Measurements from ENCODE around the gene TMPRSS11B. TPM values are rescaled to one million over a fixed set of nuclear protein-coding genes. Genes with fewer than 3 reads are reported as not detected.

Gene TMPRSS11B
- total and polyA plus RNA-seq, 2 donors (not counting 1 experiment from before 2014, with no cell fraction given) = not detected

DNA sequence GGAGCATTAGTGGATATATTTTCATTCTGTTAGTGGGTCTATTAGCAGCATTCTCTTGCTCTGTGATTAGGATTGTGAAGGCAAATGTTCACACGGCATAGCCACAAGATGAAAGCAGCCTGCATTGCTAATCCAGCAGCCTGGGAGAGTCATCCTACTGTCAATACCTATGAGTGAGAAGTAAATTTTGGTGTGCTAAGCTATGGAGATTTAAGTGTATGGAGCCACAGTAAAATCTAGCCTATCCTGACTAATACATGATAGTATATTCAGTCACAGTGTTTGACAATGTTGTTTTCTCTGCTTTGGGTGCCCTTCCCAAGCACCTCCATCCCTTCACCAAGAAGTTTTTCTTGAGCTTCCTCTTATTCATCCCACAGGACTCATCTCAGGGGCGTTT, 68.6 kb downstream of the TMPRSS11B start:
- no peak for ATAC-seq (ENCODE audit: low read depth)
- no peak overlapping the region for H3K27ac Mint-ChIP-seq

More for the DNA sequence above, 68.6 kb downstream of the TMPRSS11B start:
- Histone ChIP-seq H2AFZ (ENCODE audit: insufficient read depth, low read depth, low read length, poor library complexity, severe bottlenecking) (no peak overlapping the region), H4K20me1 (ENCODE audit: control insufficient read depth, insufficient read depth, low read length, poor library complexity, severe bottlenecking) (no peaks in the 10 kb centered on the region), H3K36me3 (replicated peaks in 1 of 2; ENCODE audit: control extremely low read depth in 1 of 2, control insufficient read depth in 1 of 2, extremely low read depth in 1 of 2, insufficient read depth in 2 of 2, low read length in 1 of 2) (no peaks in the 10 kb centered on the region), H3K79me2 (ENCODE audit: control insufficient read depth, insufficient read depth, low read length) (no peaks in the 10 kb centered on the region), H3K4me1 (ENCODE audit: control insufficient read depth in 2 of 2, insufficient read depth in 2 of 2, low read length in 2 of 2) (no peaks in the 10 kb centered on the region), H3K4me3 (ENCODE audit: control extremely low read depth in 1 of 5, extremely low read depth in 1 of 5, insufficient read depth in 1 of 5, low read depth in 2 of 5, low read length in 4 of 5) (no peak overlapping the region), H3K27me3 (replicated peaks in 1 of 4; ENCODE audit: control extremely low read depth in 1 of 4, control insufficient read depth in 3 of 4, insufficient read depth in 4 of 4, low read length in 3 of 4) (no peaks in the 10 kb centered on the region), H3K9ac (ENCODE audit: low read length) (no peak overlapping the region), H3K9me3 (ENCODE audit: control extremely low read depth in 1 of 3, control insufficient read depth in 2 of 3, insufficient read depth in 1 of 3, low read length in 2 of 3) (no peaks in the 10 kb centered on the region), H3K27ac (ENCODE audit: low read length in 2 of 2) (no peak overlapping the region), H3K4me2 (replicated peaks; ENCODE audit: low read depth, low read length, poor library complexity, severe bottlenecking) (no peak overlapping the region)
- H3K27me3 Mint-ChIP-seq = peaks cover 3% of the 10 kb centered on the region
- CTCF ChIA-PET = no interaction called here
- no peak for DNase-seq
- POLR2A ChIA-PET = no interaction called here
- no peaks in the 10 kb centered on the region for H3K4me1 Mint-ChIP-seq
- intact Hi-C loops (cut with micrococcal nuclease) = no loop called here
- WGBS (ENCODE audit: insufficient coverage) = 100% methylated on average over 1 of the region's 2 CpGs
- no peaks in the 10 kb centered on the region for H3K9me3 Mint-ChIP-seq (ENCODE audit: insufficient read depth)
- TF ChIP-seq CTCF (IDR thresholded peaks at IDR 0.05) (no peak), EZH2 (IDR thresholded peaks at IDR 0.05; ENCODE audit: borderline replicate concordance, insufficient read depth, low read depth, low read length, poor library complexity, severe bottlenecking) (no peak)
- no peak overlapping the region for H3K4me3 Mint-ChIP-seq

Other genes starting within 250 kb of the TMPRSS11B start
- not detected in 2 replicates for gene TMPRSS11F, start 115.8 kb downstream of the TMPRSS11B start, total RNA-seq
- gene TMPRSS11F, start 115.8 kb downstream of the TMPRSS11B start, polyA plus RNA-seq = not detected in 2 replicates
- gene YTHDC1, start 104.4 kb upstream of the TMPRSS11B start, total RNA-seq = 175 and 179 TPM in 2 replicates
- 26.9 and 61.7 TPM in 2 replicates for gene YTHDC1, start 104.4 kb upstream of the TMPRSS11B start, polyA plus RNA-seq
- not detected in 2 replicates for gene TMPRSS11E, start 201.8 kb upstream of the TMPRSS11B start, total RNA-seq
- gene TMPRSS11E, start 201.8 kb upstream of the TMPRSS11B start, polyA plus RNA-seq = 0.06 TPM in 1 of 2 replicates, not detected in the other